Endothelial cell of umbilical vein (primary cell): ENCODE data around the gene B3GNT7. TPM values are rescaled to one million over a fixed set of nuclear protein-coding genes. Genes with fewer than 3 reads are reported as not detected.
"Not testable (repeated sequence)": the region's sequence is repeated elsewhere in the genome, so short reads cannot be mapped to it uniquely, and the experiment has no call there.

Experiments used
- BruUV-seq: library from RNA; stranded (reverse); fragments of 400-500 nt; replicated peaks from 2 replicates; lab custom pipeline; 2021; lab: Mats Ljungman, UMichigan
- CTCF ChIA-PET: fragments of 300-600, 350-600 bp; sonication (Branson Sonifier 250); formaldehyde crosslinking; loops from one replicate; lab custom pipeline; 2021; ENCODE audit warnings: antibody characterized with exemption, inconsistent platforms; lab: Charles Lee
- POLR2A ChIA-PET: fragments of 300-600, 350-600 bp; sonication (Branson Sonifier 250); formaldehyde crosslinking; loops from one replicate; lab custom pipeline; 2021; ENCODE audit warnings: antibody characterized with exemption, inconsistent platforms; lab: Charles Lee
- DNase-seq: peaks from one replicate; pipeline ENCODE4 v3.0.0-alpha.2; 2011; ENCODE audit warnings: low read depth, low spot score
- FAIRE-seq: peaks from 2 replicates; lab custom pipeline; 2011; peaks lifted over from hg19 to GRCh38; lab: Jason Lieb, UNC
- H2AFZ ChIP-seq: 2 replicates; pipeline ENCODE4 v1.6.0; 2012; ENCODE audit warnings: low read depth, low read length, control low read depth, inconsistent platforms
- H3K27ac ChIP-seq: 2 replicates; pipeline ENCODE4 v1.5.1; 2011; ENCODE audit warnings: low read depth, mild to moderate bottlenecking, control low read depth, low read length, moderate library complexity; ENCODE audit not compliant: insufficient read depth
- H3K27me3 ChIP-seq, 2 experiments: 2 replicates each; pipeline versions ENCODE4 v1.6.0 to v1.6.1; 2011; ENCODE audit warnings: low read length in 2 of 2, mixed read lengths in 1 of 2; ENCODE audit not compliant: control insufficient read depth in 2 of 2, insufficient read depth in 2 of 2
- H3K36me3 ChIP-seq, 2 experiments: 2 replicates in 1 of 2; 3 replicates in 1 of 2; pipeline ENCODE4 v1.5.1; 2011; ENCODE audit warnings: low read length in 2 of 2, mild to moderate bottlenecking in 1 of 2, moderate library complexity in 1 of 2; ENCODE audit not compliant: control insufficient read depth in 2 of 2, insufficient read depth in 2 of 2; ENCODE audit errors: extremely low read depth in 1 of 2
- H3K4me1 ChIP-seq: 3 replicates; pipeline ENCODE4 v1.5.1; 2011; ENCODE audit warnings: mild to moderate bottlenecking, low read length; ENCODE audit not compliant: control insufficient read depth, insufficient read depth; ENCODE audit errors: extremely low read depth
- H3K4me2 ChIP-seq: 2 replicates; pipeline ENCODE4 v1.6.1; 2011; ENCODE audit warnings: low read length, control low read depth, mixed read lengths; ENCODE audit not compliant: insufficient read depth
- H3K4me3 ChIP-seq, 3 experiments: fragments of 200-600 bp in 1 of 3; sonication (generic), shearing (Covaris generic) in 1 of 3; replicated peaks in 1 of 3; 2 replicates each; pipeline ENCODE4 v1.5.1; 2011 to 2016; ENCODE audit warnings: control low read depth in 3 of 3, low read length in 3 of 3, mild to moderate bottlenecking in 2 of 3, inconsistent platforms in 1 of 3, low read depth in 1 of 3, moderate library complexity in 1 of 3; ENCODE audit not compliant: insufficient read depth in 1 of 3
- H3K79me2 ChIP-seq: 2 replicates; pipeline ENCODE4 v1.6.0; 2012; ENCODE audit warnings: low read length, inconsistent platforms; ENCODE audit not compliant: control insufficient read depth, insufficient read depth
- H3K9ac ChIP-seq: replicated peaks from 2 replicates; pipeline ENCODE3; 2011; ENCODE audit warnings: low read length, control low read depth; ENCODE audit not compliant: insufficient read depth; ENCODE audit errors: extremely low read depth
- H3K9me1 ChIP-seq: replicated peaks from 3 replicates; pipeline ENCODE4 v1.6.0; 2011; ENCODE audit warnings: mild to moderate bottlenecking, low read length; ENCODE audit not compliant: control insufficient read depth, insufficient read depth; ENCODE audit errors: extremely low read depth
- H3K9me3 ChIP-seq: replicated peaks from 2 replicates; pipeline ENCODE4 v1.5.1; 2012; ENCODE audit warnings: low read length, inconsistent platforms; ENCODE audit not compliant: control insufficient read depth, insufficient read depth
- H4K20me1 ChIP-seq: replicated peaks from 2 replicates; pipeline ENCODE3; 2011; ENCODE audit warnings: mild to moderate bottlenecking, low read length; ENCODE audit not compliant: control insufficient read depth, insufficient read depth; ENCODE audit errors: extremely low read depth
- EZH2 ChIP-seq: IDR thresholded peaks from 2 replicates; pipeline ENCODE4 v1.6.1; 2012; ENCODE audit warnings: borderline replicate concordance, low read depth, mild to moderate bottlenecking, moderate library complexity, low read length, inconsistent platforms; ENCODE audit not compliant: severe bottlenecking
- FOS ChIP-seq: IDR thresholded peaks from 2 replicates; pipeline ENCODE4 v1.6.1; 2011; ENCODE audit warnings: mild to moderate bottlenecking, low read length, moderate library complexity, borderline replicate concordance; ENCODE audit not compliant: insufficient read depth
- GATA2 ChIP-seq: IDR thresholded peaks from 2 replicates; pipeline ENCODE4 v1.7.0; 2011; ENCODE audit warnings: low read depth, mild to moderate bottlenecking, moderate library complexity, mixed read lengths, low read length; ENCODE audit not compliant: insufficient read length, insufficient read depth
- JUN ChIP-seq: IDR thresholded peaks from 2 replicates; pipeline ENCODE4 v1.6.1; 2011; ENCODE audit warnings: borderline replicate concordance, low read depth; ENCODE audit not compliant: insufficient read length, insufficient read depth
- MAX ChIP-seq: IDR thresholded peaks from 2 replicates; pipeline ENCODE4 v1.6.1; 2011; ENCODE audit not compliant: insufficient read depth, insufficient read length
- MYC ChIP-seq: IDR thresholded peaks from one replicate; pipeline ENCODE4 v1.6.1; 2011; ENCODE audit warnings: mild to moderate bottlenecking, low read depth, low read length
- POLR2A ChIP-seq: IDR thresholded peaks from 2 replicates; pipeline ENCODE4 v1.6.1; 2012; ENCODE audit warnings: low read depth, mild to moderate bottlenecking, control low read depth, low read length
- POLR2AphosphoS5 ChIP-seq: IDR thresholded peaks from 2 replicates; pipeline ENCODE4 v1.6.1; 2012; ENCODE audit warnings: low read depth, mild to moderate bottlenecking, control low read depth, low read length, moderate library complexity; ENCODE audit not compliant: insufficient read depth
- dilution Hi-C: fragments of 300-500 bp; cut with MboI; formaldehyde crosslinking; loops from one replicate; pipeline ENCODE4 v1.15.0; 2019; ENCODE audit warnings: low sequenced_read_pairs; ENCODE audit not compliant: extremely low pct_ligation_motif_present
- intact Hi-C: fragments of 100-400 bp; cut with micrococcal nuclease; formaldehyde crosslinking; loops from one replicate; pipeline ENCODE4 v1.10.0; 2022
- polyA plus RNA-seq, 4 experiments: library from polyadenylated mRNA; depleted of rRNA in 3 of 4; stranded (reverse) in 3 of 4; unstranded in 1 of 4; fragments of >200 nt; gene quantifications; 2 replicates each; pipeline versions ENCODE4 v1.2.1 to v1.2.3, GENCODE V29; 2011 to 2012; ENCODE audit warnings: missing spikeins in 1 of 4
- total RNA-seq: library from RNA; stranded (reverse); gene quantifications from 2 replicates; pipeline ENCODE4 v1.2.3, GENCODE V29; 2021
- TF ChIP-seq, protein P1 (sequence below), 2 donors: IDR thresholded peaks; 1 replicate in 1 of 2; 2 replicates in 1 of 2; pipeline ENCODE4 v1.5.1; 2011; ENCODE audit warnings: low read length in 2 of 2, mild to moderate bottlenecking in 2 of 2, moderate library complexity in 2 of 2, control low read depth in 1 of 2, inconsistent platforms in 1 of 2, low read depth in 1 of 2; ENCODE audit not compliant: insufficient read depth in 1 of 2; ENCODE audit errors: extremely low read depth in 1 of 2

B3GNT7 gene
- total and polyA plus RNA-seq, 2 donors (not counting 3 experiments of a cell fraction or from before 2014, with no cell fraction given), result 0.39 to 1.2 TPM

DNA sequence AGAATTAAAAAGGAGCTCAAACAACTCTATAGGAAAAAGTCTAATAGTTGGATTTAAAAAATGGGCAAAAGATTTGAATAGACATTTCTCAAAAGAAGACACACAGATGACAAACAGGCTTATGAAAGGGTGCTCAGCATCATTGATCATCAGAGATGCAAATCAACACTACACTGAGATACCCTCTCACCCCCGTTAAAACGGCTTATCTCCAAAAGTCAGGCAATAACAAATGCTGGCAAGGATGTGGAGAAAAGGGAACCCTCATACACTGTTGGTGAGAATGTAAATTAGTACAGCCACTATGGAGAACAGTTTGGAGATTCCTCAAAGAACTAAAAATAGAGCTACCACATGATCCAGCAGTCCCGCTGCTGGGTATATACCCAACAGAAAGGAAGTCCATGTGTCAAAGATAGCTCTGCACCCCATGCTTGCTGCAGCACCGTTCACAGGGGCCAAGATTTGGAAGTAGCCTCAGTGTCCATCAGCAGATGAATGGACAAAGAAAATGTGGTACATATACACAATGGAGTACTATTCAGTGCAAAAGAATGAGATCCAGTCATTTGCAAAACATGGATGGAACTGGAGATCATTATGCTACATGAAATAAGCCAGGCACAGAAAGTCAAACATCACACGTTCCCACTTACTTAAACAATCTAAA, 46.7 kb upstream of the B3GNT7 start:
- no peak overlapping the region for H3K27ac ChIP-seq
- TF ChIP-seq MAX (no peak), POLR2A (no peak), GATA2 (no peak), MYC (no peak), JUN (no peak), EZH2 (no peak), FOS (no peak), POLR2AphosphoS5 (no peak)
- TF ChIP-seq, protein P1, sequence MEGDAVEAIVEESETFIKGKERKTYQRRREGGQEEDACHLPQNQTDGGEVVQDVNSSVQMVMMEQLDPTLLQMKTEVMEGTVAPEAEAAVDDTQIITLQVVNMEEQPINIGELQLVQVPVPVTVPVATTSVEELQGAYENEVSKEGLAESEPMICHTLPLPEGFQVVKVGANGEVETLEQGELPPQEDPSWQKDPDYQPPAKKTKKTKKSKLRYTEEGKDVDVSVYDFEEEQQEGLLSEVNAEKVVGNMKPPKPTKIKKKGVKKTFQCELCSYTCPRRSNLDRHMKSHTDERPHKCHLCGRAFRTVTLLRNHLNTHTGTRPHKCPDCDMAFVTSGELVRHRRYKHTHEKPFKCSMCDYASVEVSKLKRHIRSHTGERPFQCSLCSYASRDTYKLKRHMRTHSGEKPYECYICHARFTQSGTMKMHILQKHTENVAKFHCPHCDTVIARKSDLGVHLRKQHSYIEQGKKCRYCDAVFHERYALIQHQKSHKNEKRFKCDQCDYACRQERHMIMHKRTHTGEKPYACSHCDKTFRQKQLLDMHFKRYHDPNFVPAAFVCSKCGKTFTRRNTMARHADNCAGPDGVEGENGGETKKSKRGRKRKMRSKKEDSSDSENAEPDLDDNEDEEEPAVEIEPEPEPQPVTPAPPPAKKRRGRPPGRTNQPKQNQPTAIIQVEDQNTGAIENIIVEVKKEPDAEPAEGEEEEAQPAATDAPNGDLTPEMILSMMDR (IDR thresholded peaks at IDR 0.05; ENCODE audit: extremely low read depth in 1 of 2, insufficient read depth in 1 of 2, low read depth in 1 of 2, low read length in 2 of 2), result no peak
- intact Hi-C loops (no loop called here), dilution Hi-C loops (no loop called here)
- BruUV-seq, result no TSS peak
- H3K9me3 ChIP-seq, result no peaks in the 10 kb centered on the region
- no peaks in the 10 kb centered on the region for H3K27me3 ChIP-seq
- no peak overlapping the region for H3K4me3 ChIP-seq
- H3K36me3 ChIP-seq, result no peaks in the 10 kb centered on the region
- no peak for FAIRE-seq
- H2AFZ ChIP-seq, result no peak overlapping the region
- H3K9ac ChIP-seq, result no peak overlapping the region
- H3K79me2 ChIP-seq, result no peaks in the 10 kb centered on the region
- no peak for DNase-seq
- ChIA-PET CTCF (no interaction called here), POLR2A (no interaction called here)
- no peak overlapping the region for H3K4me2 ChIP-seq
- no peaks in the 10 kb centered on the region for H4K20me1 ChIP-seq
- H3K9me1 ChIP-seq, result no peaks in the 10 kb centered on the region
- H3K4me1 ChIP-seq, result no peaks in the 10 kb centered on the region

GRCh38 chr2:231349374-231349735, 46.2 kb upstream of the B3GNT7 start:
- H3K27ac ChIP-seq, DNase-seq, H3K79me2 ChIP-seq, dilution Hi-C loops, FAIRE-seq, H3K9me3 ChIP-seq, CTCF ChIA-PET, H4K20me1 ChIP-seq, H3K4me1 ChIP-seq, H3K9ac ChIP-seq, H3K4me3 ChIP-seq, H3K9me1 ChIP-seq, H3K4me2 ChIP-seq, BruUV-seq, POLR2A ChIA-PET, H2AFZ ChIP-seq, intact Hi-C loops, H3K27me3 ChIP-seq, H3K36me3 ChIP-seq: not testable (repeated sequence)
